Measurements from ENCODE around the gene ZFP36L2.

- TF ChIP-seq ZNF837 (tag by site-specific recombination; IDR thresholded peaks at IDR 0.05) = no peak
- no peak for TF ChIP-seq HOXD13 (CRISPR knock-in tag; IDR thresholded peaks at IDR 0.05; ENCODE audit: borderline replicate concordance)
- TF ChIP-seq CTCF (tag by site-specific recombination; IDR thresholded peaks at IDR 0.05) = no peak
- TF ChIP-seq ZNF121 (tag by site-specific recombination; IDR thresholded peaks at IDR 0.05) = no peak
- no peak for TF ChIP-seq ZNF510 (tag by site-specific recombination; IDR thresholded peaks at IDR 0.05; ENCODE audit: insufficient replicate concordance)
- TF ChIP-seq PRDM1 (tag by site-specific recombination; IDR thresholded peaks at IDR 0.05) = no peak
- TF ChIP-seq ZNF174 (tag by site-specific recombination; IDR thresholded peaks at IDR 0.05) = no peak
- no peak for TF ChIP-seq OSR2 (tag by site-specific recombination; IDR thresholded peaks at IDR 0.05)
- TF ChIP-seq YY1 (tag by site-specific recombination; IDR thresholded peaks at IDR 0.05) = no peak
- TF ChIP-seq ZNF76 (tag by site-specific recombination; IDR thresholded peaks at IDR 0.05; ENCODE audit: borderline replicate concordance, low read depth) = no peak
- 0 out of 2 replicates have a peak, but pooled peaks have one; percentile 31 for TF ChIP-seq ZNF501 (tag by site-specific recombination; IDR thresholded peaks at IDR 0.05)
- TF ChIP-seq ZBTB21 (tag by site-specific recombination; IDR thresholded peaks at IDR 0.05) = no peak
These were observed 4.5 kb downstream of the ZFP36L2 start for GRCh38 chr2:43221763-43222474.
